H1 (cell line): ENCODE measurements around the gene AHRR. TPM values are rescaled to one million over a fixed set of nuclear protein-coding genes. Genes with fewer than 3 reads are reported as not detected.

ENCODE experiments used
- CTCF ChIA-PET: fragments of 300-600 bp; sonication (Branson Sonifier 250); formaldehyde crosslinking; loops from one replicate; lab custom pipeline; 2021; ENCODE audit not compliant: partially characterized antibody; lab: Charles Lee
- POLR2A ChIA-PET: fragments of 300-600 bp; sonication (Branson Sonifier 250); formaldehyde crosslinking; loops from one replicate; lab custom pipeline; 2021; ENCODE audit warnings: inconsistent platforms; ENCODE audit not compliant: partially characterized antibody; lab: Charles Lee
- DNase-seq, 2 experiments: peaks; one replicate each; pipeline versions ENCODE4 v3.0.0 to v3.0.0-alpha.2; 2010 to 2022; ENCODE audit warnings: low spot score in 2 of 2, low read depth in 1 of 2, mixed read lengths in 1 of 2
- FAIRE-seq: peaks from 2 replicates; lab custom pipeline; 2011; peaks lifted over from hg19 to GRCh38; lab: Jason Lieb, UNC
- H2AFZ ChIP-seq: 2 replicates; pipeline ENCODE4 v1.8.1; 2012; ENCODE audit warnings: low read length, inconsistent platforms
- H2AK5ac ChIP-seq: 2 replicates; pipeline ENCODE4 v1.6.1; 2013; ENCODE audit warnings: low read depth, low read length
- H2BK120ac ChIP-seq: replicated peaks from 2 replicates; pipeline ENCODE3; 2013; ENCODE audit warnings: low read depth, low read length, inconsistent platforms
- H2BK12ac ChIP-seq: 2 replicates; pipeline ENCODE4 v1.6.1; 2013; ENCODE audit warnings: low read depth, low read length
- H2BK15ac ChIP-seq: 2 replicates; pipeline ENCODE4 v1.6.1; 2013; ENCODE audit warnings: low read length
- H2BK20ac ChIP-seq: 2 replicates; pipeline ENCODE4 v1.6.1; 2013; ENCODE audit warnings: low read length
- H2BK5ac ChIP-seq: 2 replicates; pipeline ENCODE4 v1.6.1; 2013; ENCODE audit warnings: low read depth, low read length
- H3K14ac ChIP-seq: 2 replicates; pipeline ENCODE4 v1.6.1; 2013; ENCODE audit warnings: inconsistent platforms; ENCODE audit not compliant: insufficient read length
- H3K18ac ChIP-seq: 2 replicates; pipeline ENCODE4 v1.6.1; 2013; ENCODE audit warnings: low read length; ENCODE audit errors: extremely low read depth
- H3K23ac ChIP-seq: 2 replicates; pipeline ENCODE4 v1.6.1; 2013; ENCODE audit warnings: inconsistent platforms; ENCODE audit not compliant: insufficient read length
- H3K23me2 ChIP-seq: 2 replicates; pipeline ENCODE4 v1.6.1; 2013; ENCODE audit warnings: low read depth, low read length
- H3K27ac ChIP-seq: 2 replicates; pipeline ENCODE4 v1.6.1; 2011; ENCODE audit warnings: low read depth, low read length, inconsistent platforms
- H3K27me3 ChIP-seq, 4 experiments: replicated peaks in 1 of 4; 1 replicate in 1 of 4; 2 replicates in 3 of 4; pipeline versions ENCODE4 v1.6.1 to v1.8.1; 2011 to 2013; ENCODE audit warnings: low read length in 3 of 4, mild to moderate bottlenecking in 3 of 4, inconsistent platforms in 2 of 4, mixed read lengths in 2 of 4, moderate library complexity in 1 of 4; ENCODE audit not compliant: control insufficient read depth in 3 of 4, insufficient read depth in 3 of 4; ENCODE audit errors: extremely low read depth in 1 of 4
- H3K36me3 ChIP-seq, 4 experiments: 2 replicates each; pipeline versions ENCODE4 v1.6.1 to v1.8.1; 2011 to 2013; ENCODE audit warnings: mild to moderate bottlenecking in 4 of 4, low read length in 3 of 4, moderate library complexity in 2 of 4, control low read depth in 1 of 4, inconsistent platforms in 1 of 4; ENCODE audit not compliant: insufficient read depth in 4 of 4, control insufficient read depth in 2 of 4
- H3K4ac ChIP-seq: replicated peaks from 2 replicates; pipeline ENCODE3; 2013; ENCODE audit warnings: low read length, low read depth, mixed read lengths, inconsistent platforms; ENCODE audit not compliant: insufficient read length
- H3K4me1 ChIP-seq, 4 experiments: replicated peaks in 1 of 4; 1 replicate in 1 of 4; 2 replicates in 3 of 4; pipeline versions ENCODE4 v1.6.1 to v1.8.1; 2011 to 2013; ENCODE audit warnings: low read length in 3 of 4, inconsistent platforms in 2 of 4, mixed read lengths in 1 of 4; ENCODE audit not compliant: insufficient read depth in 4 of 4, control insufficient read depth in 3 of 4
- H3K4me2 ChIP-seq, 2 experiments: 2 replicates each; pipeline versions ENCODE4 v1.6.1 to v1.8.1; 2011 to 2013; ENCODE audit warnings: low read depth in 2 of 2, low read length in 2 of 2, control low read depth in 1 of 2, inconsistent platforms in 1 of 2, mild to moderate bottlenecking in 1 of 2; ENCODE audit not compliant: insufficient read depth in 1 of 2
- H3K4me3 ChIP-seq, 4 experiments: fragments of 200-600, 300-600 bp in 1 of 4; sonication (generic), shearing (Covaris generic), sonication (Bioruptor Twin) in 1 of 4; 2 replicates each; pipeline versions ENCODE4 v1.5.1 to v1.8.1; 2011 to 2016; ENCODE audit warnings: low read length in 4 of 4, low read depth in 3 of 4, control low read depth in 2 of 4, inconsistent platforms in 2 of 4, mild to moderate bottlenecking in 2 of 4, mixed read lengths in 1 of 4, moderate library complexity in 1 of 4; ENCODE audit not compliant: insufficient read depth in 2 of 4; ENCODE audit errors: extremely low read depth in 1 of 4
- H3K56ac ChIP-seq: replicated peaks from 2 replicates; pipeline ENCODE3; 2013; ENCODE audit warnings: low read depth, mild to moderate bottlenecking, mixed read lengths, low read length, inconsistent platforms; ENCODE audit not compliant: insufficient read length
- H3K79me1 ChIP-seq: 2 replicates; pipeline ENCODE4 v1.6.1; 2013; ENCODE audit warnings: low read depth, low read length, control low read depth
- H3K79me2 ChIP-seq, 2 experiments: 2 replicates each; pipeline versions ENCODE4 v1.6.1 to v1.8.1; 2012 to 2013; ENCODE audit warnings: low read length in 2 of 2, mild to moderate bottlenecking in 2 of 2, inconsistent platforms in 1 of 2; ENCODE audit not compliant: insufficient read depth in 2 of 2, control insufficient read depth in 1 of 2
- H3K9ac ChIP-seq, 4 experiments: replicated peaks in 1 of 4; 1 replicate in 1 of 4; 2 replicates in 3 of 4; pipeline versions ENCODE4 v1.6.1 to v1.8.1; 2011 to 2013; ENCODE audit warnings: low read depth in 3 of 4, low read length in 3 of 4, control low read depth in 2 of 4, mild to moderate bottlenecking in 2 of 4, moderate library complexity in 2 of 4, inconsistent platforms in 1 of 4; ENCODE audit errors: extremely low read depth in 1 of 4
- H3K9me3 ChIP-seq, 2 experiments: 2 replicates each; pipeline versions ENCODE4 v1.6.1 to v1.8.1; 2012 to 2013; ENCODE audit warnings: mild to moderate bottlenecking in 2 of 2, moderate library complexity in 2 of 2, control low read depth in 1 of 2, inconsistent platforms in 1 of 2, low read depth in 1 of 2, low read length in 1 of 2, mixed read lengths in 1 of 2; ENCODE audit not compliant: insufficient read depth in 2 of 2
- H4K20me1 ChIP-seq, 2 experiments: replicated peaks in 1 of 2; 2 replicates each; pipeline versions ENCODE3 to v1.8.1; 2011 to 2013; ENCODE audit warnings: inconsistent platforms in 2 of 2, low read length in 2 of 2, mild to moderate bottlenecking in 1 of 2; ENCODE audit not compliant: insufficient read depth in 2 of 2, control insufficient read depth in 1 of 2
- H4K5ac ChIP-seq: 2 replicates; pipeline ENCODE4 v1.6.1; 2013; ENCODE audit warnings: low read length, low read depth, mixed read lengths, inconsistent platforms; ENCODE audit not compliant: insufficient read length
- H4K8ac ChIP-seq: 2 replicates; pipeline ENCODE4 v1.8.0; 2013; ENCODE audit warnings: mild to moderate bottlenecking, moderate library complexity, low read length, inconsistent platforms; ENCODE audit not compliant: insufficient read depth; ENCODE audit errors: extremely low read depth
- H4K91ac ChIP-seq: replicated peaks from 2 replicates; pipeline ENCODE3; 2013; ENCODE audit warnings: low read length, mixed read lengths, inconsistent platforms; ENCODE audit not compliant: insufficient read length
- RAD21 ChIP-seq, 2 experiments: IDR thresholded peaks in 1 of 2; conservative IDR thresholded peaks in 1 of 2; 2 replicates each; pipeline ENCODE4 v1.6.1; 2011; ENCODE audit warnings: low read depth in 2 of 2, low read length in 2 of 2, improper control_type of control experiment in 1 of 2, inconsistent platforms in 1 of 2, mild to moderate bottlenecking in 1 of 2, moderate library complexity in 1 of 2
- TAF1 ChIP-seq: IDR thresholded peaks from 2 replicates; pipeline ENCODE4 v1.6.1; 2011; ENCODE audit warnings: mild to moderate bottlenecking, low read depth, low read length
- TEAD4 ChIP-seq: IDR thresholded peaks from 2 replicates; pipeline ENCODE4 v1.6.1; 2012; ENCODE audit warnings: low read depth, low read length, inconsistent platforms, mixed read lengths
- WGBS, 2 experiments: shearing (Covaris generic) in 1 of 2; methylation state at CpG; one replicate each; pipeline versions ENCODE4 v1.1.6 to v1.1.7; 2013 to 2015; ENCODE audit warnings: low lambda C conversion rate in 2 of 2, mixed read lengths in 2 of 2, inconsistent platforms in 1 of 2, low coverage in 1 of 2, missing lambda C conversion rate in 1 of 2; ENCODE audit not compliant: insufficient replicate concordance in 2 of 2, insufficient coverage in 1 of 2, insufficient read length in 1 of 2; ENCODE audit errors: extremely low coverage in 1 of 2, missing lambda C conversion rate in 1 of 2; 5-methylcytosine and 5-hydroxymethylcytosine counted together
- polyA plus RNA-seq, 7 experiments: library from polyadenylated mRNA; depleted of rRNA in 3 of 7; stranded (reverse) in 5 of 7; unstranded in 2 of 7; fragments of >200 nt in 5 of 7; fragments of 200-250 nt in 2 of 7; gene quantifications; 1 replicate in 5 of 7; 2 replicates in 1 of 7; 4 replicates in 1 of 7; pipeline versions ENCODE4 v1.2.1 to v1.2.3, GENCODE V29; 2011 to 2013; ENCODE audit warnings: missing spikeins in 2 of 7, mixed read lengths in 2 of 7
- total RNA-seq: library from RNA; stranded (reverse); fragmentation: NEBNext Ultra II Directional; extraction: Animal tissue kit (Norgen Biotek cat#: 25700); gene quantifications from 2 replicates; pipeline ENCODE4 v1.2.1, GENCODE V29; 2021
- TF ChIP-seq, protein P1 (sequence below), 3 experiments: IDR thresholded peaks; 1 replicate in 2 of 3; 2 replicates in 1 of 3; pipeline versions ENCODE4 v1.5.1 to v1.6.1; 2011; ENCODE audit warnings: low read length in 3 of 3, mild to moderate bottlenecking in 3 of 3, inconsistent platforms in 2 of 3, low read depth in 1 of 3, moderate library complexity in 1 of 3; ENCODE audit not compliant: insufficient read depth in 1 of 3; ENCODE audit errors: control extremely low read depth in 1 of 3
- TF ChIP-seq, protein P2 (sequence below): IDR thresholded peaks from 2 replicates; pipeline ENCODE4 v1.6.1; 2011; ENCODE audit warnings: low read depth, mild to moderate bottlenecking, low read length; ENCODE audit not compliant: insufficient read depth

Gene AHRR
- total and polyA plus RNA-seq, 2 of the 8 experiments (the other 6 are each of a cell fraction or from before 2014, with no cell fraction given), result 0.41 to 0.80 TPM

GRCh38 chr5:337563-338130 is 16.1 kb downstream of the AHRR start:
- Histone ChIP-seq H4K91ac (no peak overlapping the region), H3K18ac (no peak overlapping the region), H4K5ac (no peak overlapping the region), H3K9me3 (no peaks in the 10 kb centered on the region), H3K9ac (no peak overlapping the region), H2BK5ac (no peak overlapping the region), H3K79me2 (no peaks in the 10 kb centered on the region), H3K23me2 (no peaks in the 10 kb centered on the region), H3K14ac (no peak overlapping the region), H2BK12ac (no peak overlapping the region), H3K4ac (no peak overlapping the region), H2BK20ac (no peak overlapping the region), H2BK15ac (no peak overlapping the region), H3K4me2 (no peak overlapping the region), H3K4me1 (no peaks in the 10 kb centered on the region; a peak in 1 of 7 replicates), H2BK120ac (no peak overlapping the region), H3K56ac (no peak overlapping the region), H3K36me3 (no peaks in the 10 kb centered on the region), H2AFZ (no peak overlapping the region), H3K79me1 (no peaks in the 10 kb centered on the region), H3K23ac (no peak overlapping the region), H3K4me3 (no peak overlapping the region), H4K20me1 (peaks cover 0 to 6% of the 10 kb centered on the region in 2 experiments), H2AK5ac (no peak overlapping the region), H3K27ac (no peak overlapping the region), H3K27me3 (peaks cover 0 to 2% (median 2%) of the 10 kb centered on the region in 4 experiments; a peak in 6 of 7 replicates), H4K8ac (no peak overlapping the region)
- ChIA-PET POLR2A (interaction anchor here (0.5 to 2.1 kb wide), 4 partner anchors 11 to 16 kb away, joined by 3 to 7 read pairs (median 4); partner anchors contain the start of gene AHRR), CTCF (interaction anchor here (0.6 to 4.8 kb wide), 32 partner anchors 9 to 540 kb away, joined by 3 to 38 read pairs (median 3); partner anchors contain the start of gene AHRR)
- WGBS, 2 experiments, result 64% methylated on average over 12 of the region's 12 CpGs; no CpG with 5 or more reads in 1 of the 2 experiments
- FAIRE-seq (peak; percentile 79), DNase-seq (no peak)
- TF ChIP-seq RAD21 (IDR thresholded peaks at IDR 0.05 in 1 of 2, conservative IDR thresholded peaks at IDR 0.05 in 1 of 2; ENCODE audit: low read depth in 2 of 2, low read length in 2 of 2) (peak; percentile 32 to 56; a peak in 3 of 4 replicates), TEAD4 (peak; percentile 96), TAF1 (no peak)
- TF ChIP-seq, protein P1, sequence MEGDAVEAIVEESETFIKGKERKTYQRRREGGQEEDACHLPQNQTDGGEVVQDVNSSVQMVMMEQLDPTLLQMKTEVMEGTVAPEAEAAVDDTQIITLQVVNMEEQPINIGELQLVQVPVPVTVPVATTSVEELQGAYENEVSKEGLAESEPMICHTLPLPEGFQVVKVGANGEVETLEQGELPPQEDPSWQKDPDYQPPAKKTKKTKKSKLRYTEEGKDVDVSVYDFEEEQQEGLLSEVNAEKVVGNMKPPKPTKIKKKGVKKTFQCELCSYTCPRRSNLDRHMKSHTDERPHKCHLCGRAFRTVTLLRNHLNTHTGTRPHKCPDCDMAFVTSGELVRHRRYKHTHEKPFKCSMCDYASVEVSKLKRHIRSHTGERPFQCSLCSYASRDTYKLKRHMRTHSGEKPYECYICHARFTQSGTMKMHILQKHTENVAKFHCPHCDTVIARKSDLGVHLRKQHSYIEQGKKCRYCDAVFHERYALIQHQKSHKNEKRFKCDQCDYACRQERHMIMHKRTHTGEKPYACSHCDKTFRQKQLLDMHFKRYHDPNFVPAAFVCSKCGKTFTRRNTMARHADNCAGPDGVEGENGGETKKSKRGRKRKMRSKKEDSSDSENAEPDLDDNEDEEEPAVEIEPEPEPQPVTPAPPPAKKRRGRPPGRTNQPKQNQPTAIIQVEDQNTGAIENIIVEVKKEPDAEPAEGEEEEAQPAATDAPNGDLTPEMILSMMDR (IDR thresholded peaks at IDR 0.05; ENCODE audit: control extremely low read depth in 1 of 3, insufficient read depth in 1 of 3, low read depth in 1 of 3, low read length in 3 of 3), result peak; percentile 19 to 68 (median 54)
- TF ChIP-seq, protein P2, sequence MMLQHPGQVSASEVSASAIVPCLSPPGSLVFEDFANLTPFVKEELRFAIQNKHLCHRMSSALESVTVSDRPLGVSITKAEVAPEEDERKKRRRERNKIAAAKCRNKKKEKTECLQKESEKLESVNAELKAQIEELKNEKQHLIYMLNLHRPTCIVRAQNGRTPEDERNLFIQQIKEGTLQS, result no peak
